ENCODE measurements around the gene CPA2.
"Not testable (repeated sequence)": the region's sequence is repeated elsewhere in the genome, so short reads cannot be mapped to it uniquely, and the experiment has no call there.

The CPA2 gene

DNA sequence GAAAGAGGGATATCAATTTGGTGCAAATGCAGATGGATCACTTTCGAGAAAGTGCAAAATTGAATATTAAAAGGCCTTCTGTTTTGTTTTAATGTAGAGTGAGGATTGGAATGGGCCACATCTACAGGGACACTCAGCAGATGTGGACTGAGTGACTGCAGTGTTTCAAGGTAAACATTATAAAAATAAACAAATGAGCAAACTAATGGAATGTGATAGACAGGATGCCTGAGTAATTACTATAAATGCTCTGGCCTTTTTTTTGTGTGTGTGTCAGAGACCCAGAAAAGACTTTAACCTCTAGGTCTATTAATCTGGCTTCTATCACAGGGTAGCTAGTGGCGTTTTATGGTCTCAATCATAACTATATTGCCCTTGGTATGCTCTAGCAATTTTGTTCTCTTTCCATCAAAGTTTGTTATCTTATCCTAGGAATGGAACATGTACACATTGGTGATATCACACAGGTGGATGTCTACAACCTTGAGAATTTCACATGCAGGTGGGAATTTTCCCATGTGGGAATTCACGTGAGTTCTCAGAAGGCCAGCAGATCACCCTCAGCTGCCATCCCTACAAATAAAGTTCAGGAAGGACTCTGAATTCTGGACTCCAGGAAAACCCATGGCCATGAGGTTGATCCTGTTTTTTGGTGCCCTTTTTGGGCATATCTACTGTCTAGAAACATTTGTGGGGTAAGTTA, at the start of gene CPA2:
TSS of gene CPA2 (plus strand) at position 606 of the 703 bp plus-strand sequence. CDS start at position 625, 19 bp downstream.
- DNase-seq (ENCODE audit: low read depth, low spot score): no peak

DNA sequence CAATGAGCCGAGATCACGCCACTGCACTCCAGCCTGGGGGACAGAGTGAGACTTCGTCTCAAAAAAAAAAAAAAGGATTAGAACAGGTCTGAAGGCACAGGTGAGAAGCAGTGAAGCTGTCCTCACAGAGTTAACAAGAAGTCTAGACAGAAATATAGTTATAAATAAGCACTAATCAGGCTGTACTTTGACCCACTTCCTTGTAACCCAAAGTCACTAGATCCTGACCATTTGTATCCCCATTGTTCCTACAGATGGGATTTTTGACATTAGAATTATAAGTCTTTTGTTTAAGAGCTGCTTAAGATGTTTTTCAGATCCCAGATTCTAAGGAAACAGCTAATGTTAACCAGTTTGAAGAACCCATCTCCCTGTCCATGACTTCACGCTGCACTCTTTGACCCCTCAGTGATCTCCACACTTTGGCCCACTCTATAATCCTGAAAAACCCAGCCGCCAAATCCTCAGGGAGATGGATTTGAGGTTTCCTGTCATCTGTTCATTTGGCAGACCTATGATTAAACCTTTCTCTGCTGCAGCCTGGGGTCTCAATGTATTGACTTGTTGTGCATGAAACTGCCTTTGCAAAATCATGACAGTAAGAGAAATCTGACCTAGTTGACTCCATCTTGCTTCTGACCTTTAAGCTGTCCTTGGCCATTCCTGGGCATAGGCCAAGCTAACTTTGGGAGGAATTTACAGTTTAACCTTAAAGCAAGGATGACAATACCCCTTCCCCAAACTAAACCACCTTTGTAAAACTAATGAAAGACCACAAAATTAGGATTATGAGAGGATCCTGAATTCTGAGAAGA, 47.6 kb upstream of the CPA2 start:
- DNase-seq (ENCODE audit: low read depth, low spot score): no peak

DNA sequence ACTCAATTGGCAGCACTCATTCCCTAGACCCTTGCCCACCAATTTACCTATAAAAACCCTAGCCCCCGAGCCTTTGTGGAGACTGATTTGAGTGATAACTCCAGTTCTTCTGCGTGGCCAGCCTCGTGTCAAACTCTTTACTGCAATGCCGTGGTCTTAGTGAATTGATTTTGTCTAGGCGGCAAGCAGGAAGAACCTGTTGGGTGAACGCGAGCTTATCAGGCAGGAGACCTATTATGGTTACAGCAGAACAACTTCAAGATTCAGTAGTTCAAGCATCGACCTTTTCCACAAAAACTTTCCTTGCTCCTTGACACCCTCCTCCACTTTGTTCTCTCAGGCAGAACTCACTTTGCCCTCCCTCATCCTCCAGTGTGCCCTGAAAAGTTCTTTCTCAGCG, 46.8 kb upstream of the CPA2 start:
- DNase-seq (ENCODE audit: low read depth, low spot score): no peak

DNA sequence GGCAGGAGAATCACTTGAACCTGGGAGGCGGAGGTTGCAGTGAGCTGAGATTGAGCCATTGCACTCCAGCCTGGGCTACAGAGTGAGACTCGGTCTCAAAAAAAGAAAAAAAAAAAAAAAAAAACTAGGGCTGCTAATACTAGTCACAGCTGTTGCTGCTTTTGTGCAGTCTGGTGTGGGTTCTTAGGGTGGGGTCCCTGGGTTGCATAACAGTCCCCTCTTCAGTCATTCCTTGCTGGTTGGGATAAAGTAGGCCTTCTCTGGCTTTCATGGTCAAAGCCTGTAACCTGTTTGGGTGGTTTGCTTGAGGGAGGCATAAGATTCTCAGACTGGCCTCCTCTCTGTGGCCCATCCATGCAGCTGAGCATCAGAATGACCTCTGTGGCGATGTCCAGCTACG, 44.9 kb upstream of the CPA2 start:
- no peak for DNase-seq (ENCODE audit: low read depth, low spot score)

DNA sequence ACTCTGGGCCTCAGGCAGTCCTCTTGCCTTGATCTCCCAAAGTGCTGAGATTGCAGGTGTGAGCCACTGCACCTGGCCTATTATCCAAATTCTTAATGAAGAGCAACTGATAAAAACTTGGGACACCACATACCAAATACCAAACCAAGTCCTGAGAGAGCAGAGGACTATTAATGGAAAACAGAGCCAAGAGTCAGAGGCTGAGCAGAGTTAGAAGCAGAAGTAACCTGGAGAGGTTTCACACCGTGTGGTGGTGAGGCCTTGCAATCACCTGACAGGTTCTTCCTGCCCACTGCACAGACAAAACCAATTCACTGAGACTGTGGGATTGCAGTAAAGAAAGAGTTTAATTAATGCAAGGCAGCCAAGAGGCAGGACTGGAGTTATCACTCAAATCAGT, 43.0 kb upstream of the CPA2 start:
- DNase-seq (ENCODE audit: low read depth, low spot score): no peak

DNA sequence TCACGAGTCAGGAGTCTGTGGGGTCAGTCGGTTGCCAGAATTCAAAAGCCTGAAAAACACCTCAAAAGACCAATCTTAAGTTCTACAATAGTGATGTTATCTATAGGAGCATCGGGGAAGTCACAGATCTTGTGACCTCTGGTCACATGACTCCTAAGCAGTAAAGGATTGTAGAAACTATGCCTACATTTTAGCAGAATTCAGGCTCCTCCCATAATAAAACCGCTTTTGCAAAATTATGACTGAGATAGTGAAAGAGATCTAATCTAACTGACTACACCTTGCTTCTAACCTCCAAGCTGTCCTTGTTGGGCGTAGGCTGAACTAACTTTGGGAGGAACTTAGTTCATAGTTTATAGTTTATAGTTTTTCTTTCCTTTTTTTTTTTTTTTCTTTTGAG, 42.5 kb upstream of the CPA2 start:
- no peak for DNase-seq (ENCODE audit: low read depth, low spot score)

DNA sequence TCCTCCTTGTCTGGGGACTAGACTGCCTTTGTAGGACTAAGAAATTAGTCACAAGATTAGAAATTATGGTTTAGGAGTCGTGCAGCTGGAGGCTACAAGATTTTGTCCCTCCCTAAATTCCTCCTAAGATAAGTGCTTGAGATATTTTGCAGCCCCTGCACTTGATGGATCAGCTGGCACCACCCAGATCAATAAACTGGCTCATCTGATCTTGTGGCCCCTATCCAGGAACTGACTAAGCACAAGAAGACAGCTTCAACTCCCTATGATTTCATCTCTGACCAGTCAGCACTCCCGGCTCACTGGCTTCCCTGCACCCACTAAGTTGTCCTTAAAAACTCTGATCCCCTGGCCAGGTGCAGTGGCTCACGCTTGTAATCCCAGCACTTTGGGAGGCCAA, 41.7 kb upstream of the CPA2 start:
- not testable (repeated sequence) for DNase-seq (ENCODE audit: low read depth, low spot score)

DNA sequence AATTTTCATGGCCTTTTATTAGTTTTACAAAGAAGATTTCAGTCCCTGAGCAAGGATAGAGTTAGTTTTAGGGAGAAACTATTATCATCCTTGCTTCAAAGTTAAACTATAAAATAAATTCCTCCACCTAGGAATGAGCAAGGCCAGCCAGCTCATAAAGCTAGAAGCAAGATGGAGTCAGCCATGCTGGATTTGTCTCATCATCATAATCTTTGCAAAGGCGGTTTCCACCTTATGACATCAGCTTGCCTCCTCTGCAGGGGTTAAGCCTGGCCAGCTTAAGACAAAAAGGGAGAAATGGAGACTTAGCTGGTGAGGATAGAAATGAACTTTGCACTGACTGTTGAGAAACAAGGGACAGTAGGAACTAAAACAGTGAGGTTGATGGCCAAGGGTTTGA, 40.3 kb upstream of the CPA2 start:
- no peak for DNase-seq (ENCODE audit: low read depth, low spot score)

DNA sequence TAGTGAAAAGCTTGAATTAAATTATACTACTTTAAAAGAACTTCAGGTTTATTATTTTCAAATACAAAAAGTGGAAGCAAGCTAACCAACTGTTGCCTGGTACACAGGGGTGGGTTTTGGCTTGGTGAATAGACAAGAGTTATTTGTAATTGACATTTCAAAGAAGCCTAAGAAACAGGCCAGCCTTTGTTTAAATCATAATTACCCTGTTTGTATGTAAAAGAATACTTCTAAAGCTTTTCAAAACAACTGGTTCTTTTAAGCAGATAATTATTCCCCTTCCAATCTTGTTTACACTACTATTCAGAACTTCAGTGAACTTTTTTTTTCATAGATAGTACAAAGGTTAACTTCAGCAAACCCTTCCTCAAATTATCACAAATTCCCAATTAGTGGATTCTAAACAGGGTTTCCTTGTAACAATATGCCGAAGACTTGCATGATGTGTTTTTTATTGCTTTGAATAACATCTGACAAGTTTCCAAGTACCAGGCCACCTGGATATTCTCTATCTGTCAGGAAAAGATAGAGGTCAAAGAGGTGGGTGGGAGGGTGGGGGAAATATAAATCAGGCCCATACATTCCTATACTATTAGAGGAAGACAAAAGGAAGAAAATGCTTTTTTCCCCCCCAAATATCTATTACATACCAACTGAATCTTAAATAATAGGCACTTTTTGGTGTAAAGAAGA, 38.6 kb upstream of the CPA2 start:
- DNase-seq (ENCODE audit: low read depth, low spot score): no peak

DNA sequence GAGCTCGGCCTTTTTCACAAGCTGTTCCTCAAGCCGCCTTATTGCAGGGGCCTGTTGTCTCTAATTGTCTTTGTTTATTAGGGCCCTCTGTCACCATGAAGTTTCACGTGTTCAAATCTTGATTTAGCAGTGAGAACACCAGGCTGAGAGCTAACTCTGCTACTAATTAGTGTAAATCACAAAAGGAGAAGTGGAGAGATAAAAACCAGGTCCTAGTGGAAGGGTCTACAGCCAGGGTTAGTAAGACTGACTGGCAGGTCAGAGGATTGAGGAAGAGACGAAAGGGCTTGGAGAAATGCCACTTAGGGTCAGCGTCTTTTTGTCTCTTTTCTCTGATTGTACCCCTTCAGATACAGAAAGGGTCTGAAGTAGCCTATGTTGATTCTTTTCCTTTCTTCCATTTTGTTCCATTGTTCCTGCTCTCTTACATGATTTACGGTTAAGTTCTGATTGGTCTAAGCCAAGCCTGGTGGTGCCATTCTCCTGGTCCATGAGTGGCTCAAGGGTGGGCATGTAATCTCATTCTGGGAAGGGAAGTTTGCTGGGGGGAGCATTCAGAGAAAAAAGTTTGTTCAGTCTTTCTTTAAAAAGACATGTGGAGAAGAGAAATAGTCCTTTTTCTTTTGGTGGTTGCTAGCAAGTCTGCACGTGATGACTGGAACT, 37.7 kb upstream of the CPA2 start:
- no peak for DNase-seq (ENCODE audit: low read depth, low spot score)

DNA sequence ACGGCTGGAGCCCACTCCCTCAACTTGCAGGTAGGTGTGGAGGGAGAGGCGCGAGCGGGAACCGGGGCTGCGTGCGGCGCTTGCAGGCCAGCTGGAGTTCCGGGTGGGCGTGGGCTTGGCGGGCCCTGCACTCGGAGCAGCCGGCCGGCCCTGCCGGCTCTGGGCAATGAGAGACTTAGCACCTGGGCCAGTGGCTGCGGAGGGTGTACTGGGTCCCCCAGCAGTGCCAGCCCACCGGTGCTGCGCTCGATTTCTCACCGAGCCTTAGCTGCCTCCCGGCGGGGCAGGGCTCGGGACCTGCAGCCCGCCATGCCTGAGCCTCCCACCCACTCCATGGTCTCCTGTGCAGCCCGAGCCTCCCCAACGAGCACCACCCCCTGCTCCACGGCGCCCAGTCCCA, 36.7 kb upstream of the CPA2 start:
- not testable (repeated sequence) for DNase-seq (ENCODE audit: low read depth, low spot score)

DNA sequence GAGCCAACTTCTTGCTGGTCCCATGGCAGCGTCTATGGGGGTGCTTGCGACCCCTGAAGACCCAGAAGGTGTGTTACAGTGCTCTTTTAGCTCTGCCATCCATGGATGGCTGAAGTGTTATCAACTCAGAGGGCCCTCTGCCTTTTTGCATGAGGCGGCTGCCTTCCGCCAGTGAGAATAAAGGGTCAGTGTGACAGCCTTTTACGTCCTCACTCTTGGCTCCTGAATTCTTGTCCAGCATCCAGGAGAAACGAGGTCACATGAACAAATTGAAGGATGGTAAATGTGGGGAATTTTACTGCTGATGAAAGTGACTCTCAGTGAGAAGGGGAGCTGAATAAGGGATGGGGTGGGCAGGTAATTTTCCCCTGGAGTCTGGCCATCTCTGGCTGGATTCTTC, 34.9 kb upstream of the CPA2 start:
- no peak for DNase-seq (ENCODE audit: low read depth, low spot score)

DNA sequence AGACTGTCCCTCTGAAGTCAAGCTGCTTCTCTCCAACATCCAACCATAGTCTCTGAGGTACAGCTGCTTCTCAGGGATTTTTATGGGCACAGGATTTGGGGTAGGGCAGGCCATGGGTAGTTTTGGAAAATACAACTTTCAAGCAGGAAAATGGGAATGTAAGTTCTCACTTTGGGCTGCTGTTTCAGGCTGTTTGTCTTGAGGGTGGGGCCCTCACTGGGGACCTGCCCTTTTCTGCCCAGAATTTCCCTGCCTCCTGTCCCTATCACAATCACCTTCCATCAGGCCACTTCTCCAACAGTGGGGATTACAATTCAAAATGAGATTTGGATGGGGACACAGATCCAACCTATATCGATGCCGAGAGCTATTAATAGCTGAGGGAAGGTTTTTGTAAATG, 34.5 kb upstream of the CPA2 start:
- no peak for DNase-seq (ENCODE audit: low read depth, low spot score)

DNA sequence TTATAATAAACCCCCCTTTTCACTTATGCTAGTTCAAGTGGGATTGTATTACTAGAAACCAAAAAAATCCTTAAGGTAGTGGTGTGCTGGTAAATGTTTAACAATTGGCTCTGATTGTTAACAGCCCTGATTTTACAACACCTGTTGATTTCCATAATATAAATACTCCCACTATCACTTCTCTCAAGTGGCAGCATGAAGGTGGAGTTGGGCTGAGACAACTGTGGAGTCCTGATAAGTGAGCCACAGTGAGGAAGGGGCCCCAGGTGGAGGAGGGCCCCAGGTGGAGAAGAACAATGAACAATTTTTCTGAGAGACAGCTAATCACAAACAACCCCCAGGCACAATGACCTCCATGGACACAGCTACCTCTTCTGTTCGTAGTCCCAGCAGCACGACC, 32.6 kb upstream of the CPA2 start:
- no peak for DNase-seq (ENCODE audit: low read depth, low spot score)

DNA sequence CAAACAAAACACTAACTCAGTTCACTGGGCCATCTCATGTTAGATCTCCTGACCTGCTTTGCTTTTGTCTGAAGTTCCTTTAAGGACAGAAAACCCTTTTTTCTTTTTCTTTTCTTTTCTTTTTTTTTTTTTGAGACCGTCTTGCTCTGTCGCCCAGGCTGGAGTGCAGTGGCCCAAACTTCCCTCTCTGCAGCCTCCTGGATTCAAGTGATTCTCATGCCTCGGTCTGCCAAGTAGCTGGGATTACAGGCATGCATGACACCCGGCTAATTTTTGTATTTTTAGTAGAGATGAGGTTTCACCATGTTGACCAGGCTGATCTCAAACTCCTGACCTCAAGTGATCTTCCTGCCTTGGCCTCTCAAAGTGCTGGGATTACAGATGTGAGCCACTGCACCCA, 30.3 kb upstream of the CPA2 start:
- DNase-seq (ENCODE audit: low read depth, low spot score): not testable (repeated sequence)

DNA sequence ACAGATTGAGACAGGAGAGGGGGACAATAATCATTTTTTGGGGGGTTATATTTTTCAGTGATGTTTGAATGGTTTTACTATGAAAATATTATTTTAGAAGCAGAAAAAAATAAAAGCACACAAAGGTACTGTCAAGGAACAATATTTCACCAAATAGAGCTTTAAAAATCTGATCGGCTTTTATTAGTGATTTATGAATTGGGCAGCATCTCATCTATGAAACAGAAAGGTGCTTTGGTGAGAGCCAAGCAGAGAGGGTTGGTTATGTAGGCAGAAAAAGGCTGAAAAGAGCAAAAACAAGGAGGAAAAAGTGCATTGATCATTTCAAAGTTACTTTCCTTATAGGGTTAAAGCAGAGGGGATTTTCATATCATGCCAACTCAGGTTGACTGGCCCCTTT, 26.4 kb upstream of the CPA2 start:
- no peak for DNase-seq (ENCODE audit: low read depth, low spot score)

DNA sequence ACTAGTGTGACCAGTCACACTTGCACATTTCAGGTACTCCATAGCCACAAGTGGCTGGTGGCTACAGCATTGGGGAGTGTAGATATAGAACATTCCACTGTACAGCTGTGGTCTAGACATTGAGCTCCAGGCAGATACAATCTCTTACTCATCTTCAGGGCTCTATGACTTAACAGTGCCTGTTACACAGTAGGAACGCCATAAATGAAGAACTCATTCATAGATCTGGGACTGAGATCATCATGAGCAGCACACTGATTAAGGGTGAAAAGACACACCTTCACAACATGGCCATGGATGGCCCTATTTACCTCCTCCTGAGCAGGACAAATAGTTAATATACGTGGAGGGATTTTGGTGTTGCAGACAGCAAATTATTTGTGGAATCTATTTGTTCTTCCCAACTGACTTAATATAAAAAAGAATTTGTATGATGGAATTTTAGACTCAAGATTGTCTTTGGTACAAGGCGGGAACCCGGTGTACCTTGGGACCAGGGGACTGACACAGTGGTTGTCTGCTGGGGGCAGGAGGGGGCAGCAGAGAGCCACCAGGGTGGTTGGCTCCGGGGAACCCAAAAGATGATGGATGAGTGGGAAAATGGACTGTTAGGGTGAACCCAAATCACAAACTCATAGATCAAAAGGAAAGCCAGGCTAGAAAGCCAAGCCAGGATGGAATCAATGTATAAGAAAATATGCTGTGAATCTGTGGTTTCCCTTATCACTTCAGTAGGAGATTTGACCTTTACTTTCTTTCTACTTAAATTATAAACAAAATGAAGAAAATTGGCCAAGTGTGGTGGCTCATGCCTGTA, 24.3 kb upstream of the CPA2 start:
- DNase-seq (ENCODE audit: low read depth, low spot score): peak; percentile 21

DNA sequence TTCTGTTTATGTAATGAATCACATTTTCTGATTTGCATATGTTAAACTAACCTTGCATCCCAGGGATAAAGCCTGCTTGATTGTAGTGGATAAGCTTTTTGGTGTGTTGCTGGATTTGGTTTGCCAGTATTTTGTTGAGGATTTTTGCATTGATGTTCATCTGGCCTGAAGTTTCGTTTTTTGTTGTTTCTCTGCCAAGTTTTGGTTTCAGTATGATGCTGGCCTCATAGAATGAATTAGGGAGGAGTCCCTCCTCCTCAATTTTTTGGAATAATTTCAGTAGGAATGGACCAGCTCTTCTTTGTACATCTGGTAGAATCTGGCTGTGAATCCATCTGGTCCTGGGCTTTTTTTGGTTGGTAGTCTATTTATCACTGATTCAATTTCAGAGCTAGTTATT, 23.2 kb upstream of the CPA2 start:
- not testable (repeated sequence) for DNase-seq (ENCODE audit: low read depth, low spot score)

DNA sequence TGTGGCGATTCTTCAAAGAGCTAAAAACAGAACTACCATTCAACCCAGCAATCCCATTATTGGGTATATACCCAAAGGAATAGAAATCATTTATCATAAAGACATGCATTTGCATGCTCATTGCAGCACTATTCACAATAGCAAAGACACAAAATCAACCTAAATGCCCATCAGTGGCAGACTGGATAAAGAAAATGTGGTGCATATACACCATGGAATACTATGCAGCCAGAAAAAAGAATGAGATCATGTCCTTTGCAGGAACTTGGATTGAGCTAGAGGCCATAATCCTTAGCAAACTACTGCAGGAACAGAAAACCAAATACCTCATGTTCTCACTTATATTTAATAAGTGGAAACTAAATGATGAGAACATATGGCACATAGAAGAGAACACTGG, 20.2 kb upstream of the CPA2 start:
- not testable (repeated sequence) for DNase-seq (ENCODE audit: low read depth, low spot score)

DNA sequence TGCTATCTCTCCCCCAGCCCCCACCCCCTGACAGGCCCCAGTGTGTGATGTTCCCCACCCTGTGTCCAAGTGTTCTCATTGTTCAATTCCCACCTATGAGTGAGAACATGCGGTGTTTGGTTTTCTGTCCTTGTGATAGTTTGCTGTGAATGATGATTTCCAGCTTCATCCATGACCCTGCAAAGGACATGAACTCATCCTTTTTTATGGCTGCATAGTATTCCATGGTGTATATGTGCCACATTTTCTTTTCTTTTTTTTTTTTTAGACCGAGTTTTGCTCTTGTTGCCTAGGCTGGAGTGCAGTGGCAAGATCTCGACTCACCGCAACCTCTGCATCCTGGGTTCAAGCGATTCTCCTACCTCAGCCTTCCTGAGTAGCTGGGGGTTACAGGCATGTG, 17.8 kb upstream of the CPA2 start:
- not testable (repeated sequence) for DNase-seq (ENCODE audit: low read depth, low spot score)

DNA sequence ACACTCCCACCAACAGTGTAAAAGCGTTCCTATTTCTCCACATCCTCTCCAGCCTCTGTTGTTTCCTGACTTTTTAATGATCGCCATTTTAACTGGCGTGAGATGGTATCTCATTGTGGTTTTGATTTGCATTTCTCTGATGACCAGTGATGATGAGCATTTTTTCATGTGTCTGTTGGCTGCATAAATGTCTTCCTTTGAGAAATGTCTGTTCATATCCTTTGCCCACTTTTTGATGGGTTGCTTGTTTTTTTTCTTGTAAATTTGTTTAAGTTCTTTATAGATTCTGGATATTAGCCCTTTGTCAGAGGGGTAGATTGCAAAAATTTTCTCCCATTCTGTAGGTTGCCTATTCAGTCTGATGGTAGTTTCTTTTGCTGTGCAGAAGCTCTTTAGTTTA, 17.0 kb upstream of the CPA2 start:
- DNase-seq (ENCODE audit: low read depth, low spot score): not testable (repeated sequence)

Data from activated naive CD8-positive, alpha-beta T cell treated with anti-CD3 and anti-CD28 coated beads, Interleukin-2, amount 50 U/mL, for 16 hours (primary cell).